Limb (tissue), 2 donors: Measurements from ENCODE around the gene ANO4.

Experiments
- DNase-seq, 2 donors: peaks; one replicate each; pipeline ENCODE4 v3.0.0-alpha.2; 2016; ENCODE audit errors: extremely low spot score in 2 of 2

The ANO4 gene

DNA sequence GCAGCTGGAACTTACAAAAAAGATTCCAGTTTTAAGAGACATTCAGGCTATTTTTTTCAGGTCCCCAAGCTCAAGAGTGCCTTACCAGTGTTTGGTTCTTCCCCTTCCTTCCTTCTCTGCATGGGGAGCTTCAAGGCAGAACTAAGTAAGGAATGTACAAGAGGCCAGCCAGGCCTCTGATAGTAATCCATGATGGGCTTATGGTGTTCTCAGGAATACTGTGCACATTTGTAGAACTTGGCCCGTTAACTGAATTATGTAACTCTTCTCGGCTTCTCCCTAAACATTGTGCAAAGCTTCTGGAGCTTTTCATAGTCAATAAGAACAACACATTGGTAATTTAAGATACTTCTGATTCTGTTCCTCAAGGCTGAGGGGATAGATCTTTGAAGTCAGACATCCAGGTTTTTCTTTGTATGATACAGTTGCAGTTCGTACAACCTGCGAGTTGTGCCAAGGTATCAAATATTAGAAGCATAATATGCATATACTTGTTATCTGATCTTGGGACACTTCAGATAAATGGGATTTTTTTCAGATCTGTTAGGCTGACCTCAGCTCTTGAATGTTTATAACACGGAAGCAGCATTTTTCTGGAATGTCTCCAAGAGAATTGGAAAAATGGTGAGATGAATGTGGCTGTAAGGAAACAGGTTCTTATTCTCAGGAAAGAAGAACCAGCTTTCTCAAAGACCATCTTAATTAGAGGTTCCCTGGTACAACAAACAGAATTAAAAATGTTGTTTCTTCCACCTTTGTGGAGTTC lies 148.6 kb downstream of the ANO4 start:
- DNase-seq: no peak

DNA sequence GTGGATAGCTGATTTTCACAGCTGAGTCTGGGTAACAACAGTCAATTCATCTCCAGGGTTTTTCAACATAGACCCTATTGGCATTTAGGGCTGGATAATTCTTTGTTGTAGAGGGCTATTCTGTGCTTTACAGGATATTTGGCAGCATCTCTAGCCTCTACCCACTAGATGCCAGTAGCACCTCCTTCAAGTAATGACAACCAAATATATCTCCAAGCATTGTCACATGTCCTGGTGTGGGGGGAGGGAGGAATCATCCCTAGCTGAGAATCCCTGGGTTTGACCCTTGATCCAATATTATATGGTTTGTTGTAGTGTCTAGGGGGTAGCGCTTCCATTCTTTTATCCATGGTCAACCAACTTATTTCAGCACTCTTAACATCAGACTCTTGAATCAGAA lies 157.2 kb downstream of the ANO4 start:
- DNase-seq: no peak

DNA sequence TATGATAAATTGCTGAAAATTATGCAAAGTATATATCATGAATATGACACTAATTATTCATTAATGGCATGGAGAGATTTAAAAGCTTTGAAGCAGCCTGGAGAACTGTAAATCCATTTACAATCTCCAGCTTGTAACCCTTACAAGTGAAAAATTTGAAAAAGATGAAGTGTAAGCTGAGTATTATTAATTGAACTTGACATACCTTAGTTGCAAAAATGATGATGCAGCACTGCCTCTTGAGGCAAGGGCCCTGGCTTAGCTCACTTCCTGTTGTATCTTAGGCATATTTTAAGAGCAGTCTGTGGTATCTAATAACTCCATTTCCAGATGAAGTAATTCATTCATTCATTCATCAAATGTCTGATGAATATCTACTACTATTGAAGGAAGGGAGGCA lies 158.6 kb downstream of the ANO4 start:
- no peak for DNase-seq

DNA sequence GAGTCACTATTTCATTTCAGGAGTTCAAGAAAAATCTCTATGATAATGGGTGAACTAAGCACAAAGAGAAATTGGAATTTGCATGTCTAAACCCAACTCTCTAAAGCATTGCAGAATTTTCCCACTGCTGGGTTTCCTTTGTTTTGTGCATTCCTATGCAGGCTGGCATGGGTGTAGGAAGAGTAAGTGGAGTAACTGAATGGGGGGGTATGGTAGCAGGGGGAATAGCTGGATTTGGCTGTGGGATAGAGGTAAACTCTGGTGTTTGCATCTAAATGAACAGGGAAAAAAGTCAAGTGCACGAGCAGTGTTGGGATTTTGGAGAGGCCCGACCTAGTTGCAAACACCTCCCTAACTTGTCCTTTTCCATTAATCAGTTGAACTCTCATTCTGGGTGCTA lies 159.1 kb downstream of the ANO4 start:
- DNase-seq: no peak

DNA sequence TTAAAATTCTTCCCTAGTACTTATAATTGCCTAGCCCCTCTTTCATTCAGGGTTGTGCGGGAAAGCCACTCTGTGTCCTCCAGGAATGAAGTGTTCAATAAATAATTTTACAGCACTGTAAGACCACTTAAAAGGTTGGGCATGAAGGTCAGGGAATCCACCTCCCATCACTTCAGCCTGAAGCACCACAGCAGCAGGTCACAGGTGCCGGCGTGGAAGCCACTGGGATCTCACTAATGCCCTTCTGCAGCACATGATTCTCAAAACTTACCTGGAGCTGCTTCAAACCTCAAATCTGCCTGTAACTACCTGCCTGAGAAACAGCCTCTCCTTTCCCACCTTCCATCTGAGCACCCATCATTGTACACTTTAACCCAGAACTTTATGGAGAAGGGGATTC lies 159.5 kb downstream of the ANO4 start:
- no peak for DNase-seq

DNA sequence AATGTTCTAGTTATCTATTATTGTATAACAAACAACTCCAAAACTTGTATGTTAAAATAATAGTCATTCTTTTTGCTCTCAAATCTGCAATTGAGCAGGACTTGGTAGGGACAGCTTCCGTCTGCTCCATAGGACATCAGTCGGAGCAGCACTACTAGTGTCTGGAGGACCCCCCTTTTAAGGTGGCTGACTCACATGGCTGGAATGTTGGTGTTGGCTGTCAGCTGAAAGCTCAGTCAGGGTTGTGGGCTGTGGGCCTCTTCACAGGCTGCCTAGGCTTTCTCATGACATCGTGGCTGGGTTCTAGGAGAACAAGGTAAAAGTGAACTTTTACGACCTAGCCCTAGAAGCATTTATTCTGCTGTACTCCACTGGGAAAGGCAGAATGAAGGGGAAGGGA lies 160.6 kb downstream of the ANO4 start:
- no peak for DNase-seq

DNA sequence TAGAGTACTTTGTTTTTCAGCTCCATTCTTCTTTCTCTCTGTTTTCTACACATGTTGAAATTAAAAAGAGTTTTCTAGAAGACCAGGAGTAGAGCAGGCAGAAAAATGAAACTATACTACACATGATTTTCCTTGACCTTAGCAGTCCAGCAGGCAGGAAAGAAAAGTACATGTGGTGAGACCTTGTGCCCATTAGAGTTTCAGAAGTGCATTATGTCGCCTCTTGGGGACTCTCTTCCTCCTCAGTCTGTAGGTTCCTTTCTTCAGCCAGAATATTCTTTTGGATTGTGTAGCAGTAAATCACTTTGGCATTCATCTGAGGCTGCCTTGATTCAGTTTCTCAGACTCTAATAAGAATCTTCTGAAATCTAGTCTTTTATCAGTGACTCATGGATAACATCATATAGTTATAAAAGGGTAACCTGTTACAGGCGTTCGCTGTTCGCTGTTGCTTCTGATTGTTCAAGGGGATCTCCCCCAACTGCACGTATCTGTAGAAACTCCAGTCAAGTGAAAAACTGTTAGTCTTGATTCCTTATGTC lies 161.8 kb downstream of the ANO4 start:
- DNase-seq: no peak

DNA sequence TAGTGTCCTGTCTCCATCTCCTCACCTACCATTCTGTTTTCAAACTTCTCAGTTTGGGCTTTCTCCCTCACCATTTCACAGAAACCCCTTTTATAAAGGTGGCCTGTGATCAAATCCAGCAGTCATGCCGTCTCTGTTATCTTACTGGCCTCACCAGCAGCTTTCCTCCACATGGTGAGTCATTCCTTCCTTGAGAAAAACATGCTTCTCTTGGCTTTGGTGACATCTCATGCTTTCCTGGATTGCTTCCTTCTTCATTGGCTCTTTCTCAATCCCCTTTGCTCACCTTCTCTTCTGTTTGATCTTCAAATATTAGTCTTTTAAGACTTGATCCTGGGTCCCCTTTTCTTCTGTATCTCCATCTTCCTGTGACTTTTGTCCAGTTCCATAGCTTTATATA lies 164.9 kb downstream of the ANO4 start:
- DNase-seq: no peak

DNA sequence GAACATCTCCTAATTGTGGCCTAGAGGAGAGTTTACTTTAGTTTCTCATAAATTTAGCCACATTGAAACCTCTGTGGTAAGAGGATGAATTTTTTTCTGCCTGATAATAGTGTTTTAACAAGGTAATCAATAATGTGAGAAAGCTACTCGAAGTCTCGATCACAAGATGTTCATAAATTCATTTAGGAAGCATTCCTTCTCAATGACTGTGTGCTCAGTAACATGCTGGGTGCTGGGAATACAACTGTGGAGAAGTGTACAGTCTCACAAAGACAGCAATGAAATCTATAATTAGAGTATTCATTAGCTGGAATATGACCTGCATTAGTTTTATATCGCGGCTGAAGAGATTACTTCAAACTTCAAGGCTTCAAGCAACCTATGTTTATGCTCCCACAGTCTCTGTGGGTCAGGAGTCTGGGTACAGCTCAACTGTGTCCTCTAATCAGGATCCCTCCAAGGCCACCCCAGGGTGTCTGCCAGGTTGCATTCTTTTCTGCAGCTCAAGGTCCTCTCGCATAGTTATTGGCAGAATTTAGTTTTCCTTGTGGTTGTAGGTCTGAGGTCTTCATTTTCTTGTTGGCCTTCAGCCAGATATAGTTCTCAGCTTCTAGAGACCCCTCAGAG lies 167.6 kb downstream of the ANO4 start:
- no peak for DNase-seq

DNA sequence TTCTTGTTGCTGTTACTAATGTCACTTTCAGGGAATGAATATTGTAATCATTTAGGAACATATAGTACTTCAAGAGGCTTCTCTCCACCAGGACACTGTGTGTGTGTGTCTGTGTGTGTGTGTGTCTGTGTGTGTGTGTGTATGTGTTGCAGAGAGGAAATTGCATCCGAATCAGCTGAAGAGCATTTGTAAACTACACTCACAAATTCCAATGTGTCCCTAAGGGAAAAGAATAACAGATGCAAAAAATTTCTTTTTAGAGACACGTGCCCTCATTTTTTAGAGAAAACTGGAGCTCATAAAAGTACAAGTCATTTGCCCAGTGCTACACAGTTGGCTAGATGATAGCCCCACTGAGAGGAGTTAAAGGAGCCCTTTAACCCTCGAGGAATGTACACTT lies 168.8 kb downstream of the ANO4 start:
- no peak for DNase-seq

DNA sequence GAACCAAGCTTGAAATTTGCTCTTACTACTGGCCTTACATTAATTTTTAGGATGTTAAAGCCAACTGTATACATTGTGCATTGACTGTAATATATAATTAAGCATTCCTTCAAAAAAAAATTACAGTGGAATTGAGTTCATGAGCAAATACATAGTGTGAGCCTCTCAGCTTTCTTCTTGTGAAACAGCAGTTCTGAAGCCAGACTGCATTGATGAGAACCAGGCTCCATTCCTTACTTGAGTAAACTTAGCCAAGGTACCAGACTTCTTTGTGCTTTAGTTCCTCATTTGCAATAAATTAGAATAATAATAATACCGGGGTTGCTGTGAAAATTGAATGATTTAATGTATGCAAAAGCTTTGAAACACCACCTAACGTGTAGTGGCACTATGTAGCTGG lies 169.5 kb downstream of the ANO4 start:
- no peak for DNase-seq

DNA sequence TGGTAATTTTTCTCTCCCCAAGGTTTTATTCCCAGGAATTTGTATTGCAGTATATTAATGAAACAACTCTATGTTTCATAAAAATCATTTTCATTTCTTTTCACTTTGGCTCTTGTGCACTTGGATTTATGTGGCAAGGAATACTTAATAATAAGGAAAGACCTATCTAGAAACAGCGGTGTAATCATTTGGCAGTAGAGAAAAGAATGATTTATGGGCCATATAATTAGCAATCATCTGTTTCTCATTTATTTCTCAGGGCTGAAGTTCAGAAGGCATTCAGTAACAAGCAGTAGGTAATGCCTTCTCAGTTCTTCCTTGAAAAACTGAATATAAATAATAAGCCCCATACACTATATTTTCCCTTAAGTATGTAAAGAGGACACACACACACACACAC lies 172.6 kb downstream of the ANO4 start:
- no peak for DNase-seq

DNA sequence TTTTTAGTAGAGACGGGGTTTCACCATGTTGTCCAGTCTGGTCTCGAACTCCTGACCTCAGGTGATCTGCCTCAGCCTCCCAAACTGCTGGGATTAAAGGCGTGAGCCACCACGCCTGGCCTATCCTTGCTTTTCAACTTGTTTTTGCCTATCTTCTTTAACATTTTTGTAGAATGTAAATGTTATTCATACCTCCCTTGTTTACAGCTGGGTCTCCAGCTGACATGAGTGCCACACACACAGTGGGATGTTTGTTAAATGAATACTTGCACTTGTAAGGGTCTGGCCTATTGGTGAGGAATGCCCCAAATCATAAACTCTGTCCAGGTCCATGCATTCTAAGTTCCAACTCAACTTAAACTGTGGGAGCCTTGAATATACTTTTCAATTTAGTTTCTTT lies 176.3 kb downstream of the ANO4 start:
- DNase-seq: no peak

DNA sequence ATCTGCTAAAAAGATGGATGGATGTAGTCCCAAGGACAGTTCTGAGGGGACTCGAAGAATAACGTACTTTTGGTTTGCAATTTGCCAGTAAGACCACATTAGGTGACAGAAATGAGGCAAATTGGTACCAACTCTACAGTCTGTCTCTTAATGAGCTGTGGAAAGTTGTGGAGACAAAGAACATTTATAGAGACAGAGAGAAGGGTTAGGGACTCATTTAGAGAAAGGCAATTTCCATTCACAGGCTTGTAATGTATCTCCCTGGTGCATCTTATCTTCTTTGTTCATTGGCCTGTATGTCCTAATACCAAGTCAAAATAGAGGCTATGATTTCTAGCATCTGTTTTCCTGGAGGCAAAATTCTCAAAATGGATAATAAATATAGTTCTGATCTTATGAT lies 177.5 kb downstream of the ANO4 start:
- DNase-seq: no peak

DNA sequence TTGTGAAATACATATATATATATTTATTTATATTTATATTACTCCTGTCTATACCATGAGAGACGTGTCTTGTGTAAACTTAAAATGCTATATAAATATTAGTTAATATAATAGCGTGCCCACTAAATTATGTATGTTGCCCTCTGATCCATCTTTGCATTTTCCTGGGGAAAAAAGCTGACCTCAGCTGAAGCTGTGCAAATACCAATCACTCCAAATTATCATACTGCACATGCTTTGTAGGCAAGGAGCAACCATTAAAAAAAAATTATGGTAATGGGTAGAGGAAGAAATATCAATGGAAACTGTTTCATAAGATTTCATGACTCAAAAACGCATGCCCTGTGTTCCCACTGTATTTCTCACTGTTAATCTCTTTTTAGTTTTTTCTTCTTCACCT lies 179.8 kb downstream of the ANO4 start:
- DNase-seq: no peak

DNA sequence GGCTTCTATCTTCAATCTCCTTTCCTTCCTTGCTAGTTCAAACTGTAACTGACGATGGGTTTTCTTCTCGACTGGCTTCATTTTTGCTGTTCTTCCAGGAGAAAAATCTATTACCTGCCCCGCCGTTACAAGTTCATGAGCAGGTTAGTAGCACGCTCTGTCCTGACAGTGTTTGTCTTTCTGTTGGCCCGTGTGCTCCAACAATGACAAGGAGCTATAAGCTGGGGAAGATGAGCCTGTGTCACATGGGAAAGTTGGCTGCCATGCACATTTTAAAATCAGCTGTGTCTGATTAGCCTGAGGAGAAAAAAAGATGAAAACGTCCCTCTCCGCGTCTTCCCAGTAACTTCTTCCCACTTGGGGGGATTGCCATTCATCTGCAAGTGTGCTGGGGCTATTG lies 180.2 kb downstream of the ANO4 start:
- DNase-seq: no peak

DNA sequence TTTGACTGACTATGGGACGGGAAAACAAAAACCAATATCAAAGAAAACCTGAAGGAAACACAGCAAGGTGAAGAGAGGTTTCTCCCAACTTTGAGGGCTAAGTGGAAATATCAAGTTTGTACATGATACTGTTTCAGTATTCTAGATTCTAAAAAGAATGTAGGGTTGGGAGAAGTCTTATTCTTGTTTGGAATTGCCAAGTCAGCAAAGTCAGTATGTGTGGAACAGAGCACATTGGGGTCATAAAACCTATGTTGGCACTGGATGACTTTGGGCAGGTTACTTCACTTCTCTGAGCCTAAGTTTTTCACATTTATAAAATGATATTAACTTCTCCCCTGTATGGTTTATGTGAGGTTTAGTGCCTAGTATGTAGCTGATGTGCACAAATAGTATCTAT lies 182.2 kb downstream of the ANO4 start:
- no peak for DNase-seq

DNA sequence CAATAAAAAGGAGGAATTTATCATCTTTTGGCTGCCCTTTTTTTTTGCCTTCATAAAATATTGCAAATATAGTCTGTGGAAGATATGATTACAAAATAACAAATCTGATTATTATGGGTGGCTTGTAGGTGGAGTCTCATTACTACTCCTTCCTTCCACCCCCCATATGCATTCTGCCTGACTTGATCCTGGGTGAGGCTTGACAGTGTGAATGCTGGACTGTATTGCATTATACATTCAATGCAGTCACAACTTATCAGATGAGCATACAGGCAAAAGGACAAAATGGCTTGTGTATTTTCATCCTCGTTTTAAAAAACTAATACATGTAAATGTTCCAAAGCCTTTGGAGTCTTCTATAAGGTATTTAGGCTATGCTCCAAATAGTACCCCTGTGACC lies 186.3 kb downstream of the ANO4 start:
- no peak for DNase-seq

DNA sequence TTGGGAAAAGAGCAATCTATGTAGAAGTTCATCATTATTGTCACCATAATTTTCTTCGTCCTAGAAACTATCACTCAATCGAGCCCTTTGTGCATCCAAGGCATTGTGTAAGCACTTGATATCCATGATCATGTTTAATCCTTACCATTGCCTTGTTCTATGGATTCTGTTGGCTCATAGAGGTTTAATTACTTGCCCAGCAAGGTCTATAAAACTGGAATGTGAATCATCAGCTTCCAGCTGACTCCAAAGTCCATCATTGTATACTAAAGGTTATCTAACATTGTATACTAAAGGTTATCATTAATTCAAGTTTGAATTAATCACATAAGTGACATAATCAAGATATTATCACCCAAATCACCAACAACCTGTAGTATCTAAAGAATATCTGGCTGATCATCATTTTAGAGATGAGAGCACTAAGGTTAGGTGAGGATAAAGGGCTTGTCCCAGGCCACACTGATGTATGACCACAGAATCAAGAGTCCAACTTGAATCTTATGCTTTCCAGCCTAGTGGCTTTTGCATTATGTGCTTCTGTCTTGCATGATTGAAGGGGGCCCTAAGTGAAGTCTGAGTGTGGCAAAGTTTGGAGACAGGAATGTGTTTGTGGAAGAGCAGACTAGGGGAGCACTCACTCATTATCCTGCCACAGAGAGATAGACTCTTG lies 188.1 kb downstream of the ANO4 start:
- no peak for DNase-seq

DNA sequence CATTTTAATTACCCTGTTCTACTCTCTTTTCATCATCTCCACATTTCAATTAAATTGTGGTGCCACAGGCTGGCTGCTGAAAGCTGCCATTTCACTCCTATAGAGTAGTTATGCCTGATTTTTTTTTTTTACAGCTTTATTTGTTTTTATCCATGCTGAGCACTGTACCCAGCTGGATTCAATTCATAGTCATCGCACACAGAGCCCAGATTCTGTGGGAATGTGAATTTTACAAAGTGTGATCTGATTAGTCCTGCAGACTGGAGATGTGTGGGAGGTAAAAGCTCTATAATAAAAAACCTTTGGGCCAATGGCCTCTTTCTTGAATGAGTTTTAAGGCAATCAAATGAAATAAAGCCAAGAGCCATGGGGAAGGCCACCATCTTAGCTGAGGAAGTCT lies 190.2 kb downstream of the ANO4 start:
- no peak for DNase-seq

DNA sequence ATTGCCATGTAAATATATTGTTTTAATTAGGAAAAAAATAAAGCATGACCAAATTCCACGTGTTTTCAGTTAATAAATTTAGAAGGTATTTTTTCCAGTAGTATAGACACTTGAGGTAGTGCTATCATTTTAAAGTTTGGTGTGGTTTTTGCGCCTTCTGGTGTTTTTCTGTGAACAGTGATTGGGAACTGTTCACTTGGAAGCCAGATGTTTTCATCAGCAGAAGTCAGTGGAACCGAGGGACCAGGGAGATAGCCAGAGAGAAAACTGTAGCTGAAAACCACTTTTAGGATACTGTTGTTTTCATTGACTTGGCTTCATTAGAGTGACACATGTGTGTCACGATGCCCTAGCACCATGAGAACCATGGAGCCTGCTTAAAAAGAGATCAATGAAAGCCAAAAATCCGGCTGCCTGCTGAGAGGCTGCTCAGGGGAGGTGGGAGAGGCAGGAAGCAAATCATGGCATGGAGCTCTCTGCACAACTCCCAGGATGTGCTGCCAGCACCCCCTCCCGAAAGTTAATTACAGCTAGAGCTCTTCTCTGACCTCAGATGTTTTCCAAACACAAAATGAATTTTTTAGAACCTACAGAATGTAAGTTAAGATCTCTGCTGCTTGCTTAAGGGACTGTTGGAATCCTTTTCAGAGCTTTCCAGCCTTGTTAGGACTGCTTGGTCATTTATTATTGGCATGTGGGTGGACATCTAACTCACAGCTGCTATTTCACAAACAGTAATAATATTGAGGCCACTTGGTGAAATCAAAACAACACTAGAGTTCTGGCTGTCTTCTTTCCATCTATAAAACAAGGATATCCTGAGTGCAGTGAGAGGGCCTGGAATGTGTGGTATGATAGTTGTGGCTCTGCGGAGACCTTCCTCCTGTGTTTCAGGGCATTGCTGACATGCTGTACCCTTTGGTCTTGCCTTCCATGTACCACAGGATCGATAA lies 192.3 kb downstream of the ANO4 start:
- no peak for DNase-seq
